ENCODE measurements around the gene PLEKHJ1. TPM values are rescaled to one million over a fixed set of nuclear protein-coding genes. Genes with fewer than 3 reads are reported as not detected.

The PLEKHJ1 gene
- total and polyA plus RNA-seq, 2 of the 13 experiments (the other 11 are each of a cell fraction or from before 2014, with no cell fraction given): 70.5 to 130 TPM

DNA sequence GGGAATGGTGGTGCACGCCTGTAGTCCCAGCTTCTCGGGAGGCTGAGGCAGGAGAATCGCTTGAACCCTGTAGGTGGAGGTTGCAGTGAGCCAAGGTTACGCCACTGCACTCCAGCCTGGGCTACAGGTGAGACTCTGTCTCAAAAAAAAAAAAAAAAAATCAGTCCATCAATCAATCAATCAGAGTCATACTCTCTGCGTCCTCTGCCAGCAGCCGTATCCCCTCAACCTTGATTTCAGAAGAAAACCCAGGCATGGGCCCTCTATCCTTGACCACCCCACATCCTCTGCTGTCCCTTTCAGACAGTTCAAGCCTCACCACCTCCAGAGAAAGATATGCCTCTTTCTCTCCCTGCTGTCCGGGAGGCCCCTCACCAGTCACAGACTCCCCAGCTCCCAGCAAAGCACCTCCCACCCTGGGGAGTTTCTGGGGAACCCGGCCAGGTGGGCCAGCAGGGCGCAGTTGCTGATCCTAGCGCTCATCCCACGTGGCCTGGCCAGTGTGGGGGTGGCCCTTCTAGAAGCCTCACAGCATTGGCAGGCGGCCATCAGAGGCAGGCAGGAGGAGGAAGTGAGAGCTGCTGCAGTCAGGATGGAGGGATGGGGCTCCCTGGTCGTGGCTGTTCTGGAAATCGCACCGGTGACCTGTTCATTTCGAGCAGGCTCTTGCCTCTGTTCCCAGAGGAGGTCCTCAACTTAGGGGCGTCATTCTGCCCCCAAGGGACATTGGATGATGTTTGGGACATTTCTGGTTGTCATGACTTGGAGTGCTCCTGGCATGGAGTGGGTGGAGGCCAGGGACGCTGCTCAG lies 30.3 kb upstream of the PLEKHJ1 start (continued):
- TF ChIP-seq ZNF280B (CRISPR knock-in tag; IDR thresholded peaks at IDR 0.05; ENCODE audit: borderline replicate concordance): peak; percentile 54; the same call in 1 of the 2 replicates
- TF ChIP-seq ZSCAN31 (CRISPR knock-in tag; IDR thresholded peaks at IDR 0.05; ENCODE audit: low read depth): peak; percentile 55; the same call in 1 of the 2 replicates
- no peak for TF ChIP-seq ZNF660 (CRISPR knock-in tag; IDR thresholded peaks at IDR 0.05; ENCODE audit: borderline replicate concordance, low read depth)
- TF ChIP-seq ZNF18 (CRISPR knock-in tag; IDR thresholded peaks at IDR 0.05; ENCODE audit: insufficient replicate concordance): peak; percentile 53
- TF ChIP-seq ZNF263 (CRISPR knock-in tag; IDR thresholded peaks at IDR 0.05): peak; percentile 26; the same call in 1 of the 2 replicates
- TF ChIP-seq MTA3 (CRISPR knock-in tag; IDR thresholded peaks at IDR 0.05): no peak
- peak in 1 of 2 experiments; percentile 58; a peak in 1 of 4 replicates for TF ChIP-seq POLR2A (IDR thresholded peaks at IDR 0.05; ENCODE audit: insufficient read depth in 1 of 2, low read depth in 2 of 2, low read length in 2 of 2)
- 0 out of 2 replicates have a peak, but pooled peaks have one; percentile 44 for TF ChIP-seq ELF1 (CRISPR knock-in tag; IDR thresholded peaks at IDR 0.05)
- no peak for TF ChIP-seq E2F2 (CRISPR knock-in tag; IDR thresholded peaks at IDR 0.05; ENCODE audit: borderline replicate concordance)
- peak; percentile 66 for TF ChIP-seq TFE3 (CRISPR knock-in tag; IDR thresholded peaks at IDR 0.05)
- TF ChIP-seq, protein P1, sequence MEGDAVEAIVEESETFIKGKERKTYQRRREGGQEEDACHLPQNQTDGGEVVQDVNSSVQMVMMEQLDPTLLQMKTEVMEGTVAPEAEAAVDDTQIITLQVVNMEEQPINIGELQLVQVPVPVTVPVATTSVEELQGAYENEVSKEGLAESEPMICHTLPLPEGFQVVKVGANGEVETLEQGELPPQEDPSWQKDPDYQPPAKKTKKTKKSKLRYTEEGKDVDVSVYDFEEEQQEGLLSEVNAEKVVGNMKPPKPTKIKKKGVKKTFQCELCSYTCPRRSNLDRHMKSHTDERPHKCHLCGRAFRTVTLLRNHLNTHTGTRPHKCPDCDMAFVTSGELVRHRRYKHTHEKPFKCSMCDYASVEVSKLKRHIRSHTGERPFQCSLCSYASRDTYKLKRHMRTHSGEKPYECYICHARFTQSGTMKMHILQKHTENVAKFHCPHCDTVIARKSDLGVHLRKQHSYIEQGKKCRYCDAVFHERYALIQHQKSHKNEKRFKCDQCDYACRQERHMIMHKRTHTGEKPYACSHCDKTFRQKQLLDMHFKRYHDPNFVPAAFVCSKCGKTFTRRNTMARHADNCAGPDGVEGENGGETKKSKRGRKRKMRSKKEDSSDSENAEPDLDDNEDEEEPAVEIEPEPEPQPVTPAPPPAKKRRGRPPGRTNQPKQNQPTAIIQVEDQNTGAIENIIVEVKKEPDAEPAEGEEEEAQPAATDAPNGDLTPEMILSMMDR (CRISPR knock-in tag; IDR thresholded peaks at IDR 0.05): peak; percentile 23
- TF ChIP-seq MXI1 (IDR thresholded peaks at IDR 0.05; ENCODE audit: borderline replicate concordance, low read depth, low read length): peak; percentile 76; the same call in 1 of the 3 replicates
- peak; percentile 60; the same call in 1 of the 2 replicates for TF ChIP-seq ETV5 (CRISPR knock-in tag; IDR thresholded peaks at IDR 0.05; ENCODE audit: borderline replicate concordance)
- TF ChIP-seq MATR3 (CRISPR knock-in tag; IDR thresholded peaks at IDR 0.05): no peak
- peak; percentile 75; the same call in 1 of the 2 replicates for TF ChIP-seq CSRNP1 (CRISPR knock-in tag; IDR thresholded peaks at IDR 0.05)
- 0 out of 2 replicates have a peak, but pooled peaks have one; percentile 24 for TF ChIP-seq KDM3A (CRISPR knock-in tag; IDR thresholded peaks at IDR 0.05; ENCODE audit: low read depth)
- TF ChIP-seq ZNF580 (CRISPR knock-in tag; IDR thresholded peaks at IDR 0.05; ENCODE audit: borderline replicate concordance, low read depth): peak; percentile 40; the same call in 1 of the 2 replicates
- TF ChIP-seq ZNF891 (CRISPR knock-in tag; IDR thresholded peaks at IDR 0.05): peak; percentile 62; the same call in 1 of the 2 replicates
